GM21423 (cell line): ENCODE data around the gene LGALS1.

Experiments
- ATAC-seq: cut with Tn5 transposase; IDR thresholded peaks from one replicate; pipeline ENCODE4 v1.9.1; 2021; ENCODE audit warnings: mild to moderate bottlenecking, moderate library complexity; ENCODE audit not compliant: unreplicated experiment

LGALS1 gene

GRCh38 chr22:37661160-37661924 lies 14.1 kb upstream of the LGALS1 start:
- ATAC-seq, result no peak

GRCh38 chr22:37662039-37662438 lies 13.4 kb upstream of the LGALS1 start:
- ATAC-seq, result no peak

- ATAC-seq, result no peak
Observed at GRCh38 chr22:37663521-37664140, 11.8 kb upstream of the LGALS1 start.

GRCh38 chr22:37664249-37665101 lies 11.0 kb upstream of the LGALS1 start:
- no peak for ATAC-seq

- ATAC-seq, result no peak
Observed at GRCh38 chr22:37665487-37665886, 9.9 kb upstream of the LGALS1 start.

GRCh38 chr22:37669586-37669985 lies 5.8 kb upstream of the LGALS1 start:
- ATAC-seq, result no peak

- no peak for ATAC-seq
Observed at GRCh38 chr22:37672206-37672919, 3.1 kb upstream of the LGALS1 start.

GRCh38 chr22:37672920-37673455 lies 2.4 kb upstream of the LGALS1 start:
- ATAC-seq, result no peak

- ATAC-seq, result no peak
Observed at GRCh38 chr22:37674248-37674647, 1.2 kb upstream of the LGALS1 start.

- no peak for ATAC-seq
Observed at GRCh38 chr22:37675930-37676735, 697 bp downstream of the LGALS1 start.

GRCh38 chr22:37676736-37677492 lies 1.5 kb downstream of the LGALS1 start:
- peak; percentile 56 for ATAC-seq

- ATAC-seq, result no peak
Observed at GRCh38 chr22:37677493-37677974, 2.1 kb downstream of the LGALS1 start.

- ATAC-seq, result no peak
Observed at GRCh38 chr22:37678372-37678771, 2.9 kb downstream of the LGALS1 start.

- no peak for ATAC-seq
Observed at GRCh38 chr22:37679670-37680069, 4.2 kb downstream of the LGALS1 start.

- no peak for ATAC-seq
Observed at GRCh38 chr22:37680191-37680851, 4.9 kb downstream of the LGALS1 start.

- no peak for ATAC-seq
Observed at GRCh38 chr22:37681001-37681424, 5.6 kb downstream of the LGALS1 start.

GRCh38 chr22:37681556-37682049 lies 6.2 kb downstream of the LGALS1 start:
- ATAC-seq, result no peak
